Gastrocnemius medialis (tissue), 4 donors: Measurements from ENCODE around the gene ADGRL3. TPM values are rescaled to one million over a fixed set of nuclear protein-coding genes. Genes with fewer than 3 reads are reported as not detected.

ENCODE experiments used
- ATAC-seq, 2 donors: fragments of 150-250 bp; one replicate each; pipeline ENCODE4 v1.9.1; 2016
- DNase-seq, 2 donors: peaks; one replicate each; pipeline ENCODE4 v3.0.0-alpha.2; 2019
- H3K27ac ChIP-seq, 4 donors: fragments of 200-600 bp; sonication (generic); 1 replicate in 1 of 4; 2 replicates in 3 of 4; pipeline ENCODE4 v1.5.1; 2016 to 2018; ENCODE audit warnings: mild to moderate bottlenecking in 2 of 4, moderate library complexity in 1 of 4
- H3K27me3 ChIP-seq, 3 donors: fragments of 200-600 bp; sonication (generic) in 2 of 3; 1 replicate in 1 of 3; 2 replicates in 2 of 3; pipeline versions ENCODE4 v1.5.1 to v1.6.0; 2016 to 2019; ENCODE audit warnings: mild to moderate bottlenecking in 1 of 3, moderate library complexity in 1 of 3
- H3K36me3 ChIP-seq, 2 donors: fragments of 200-600 bp; sonication (generic) in 1 of 2; one replicate each; pipeline ENCODE4 v1.5.1; 2017 to 2018
- H3K4me1 ChIP-seq, 2 donors: fragments of 200-600 bp; sonication (generic) in 1 of 2; one replicate each; pipeline ENCODE4 v1.5.1; 2016 to 2017; ENCODE audit warnings: mild to moderate bottlenecking in 2 of 2
- H3K4me3 ChIP-seq, 4 donors: fragments of 200-600 bp; sonication (generic) in 3 of 4; 1 replicate in 1 of 4; 2 replicates in 3 of 4; pipeline ENCODE4 v1.5.1; 2016 to 2019; ENCODE audit warnings: mild to moderate bottlenecking in 2 of 4
- H3K9me3 ChIP-seq, 3 donors: fragments of 200-600 bp; sonication (generic) in 2 of 3; 1 replicate in 1 of 3; 2 replicates in 2 of 3; pipeline ENCODE4 v1.5.1; 2016 to 2019
- CTCF ChIP-seq, 5 experiments: fragments of 450-650 bp in 3 of 5; fragments of 200-600 bp in 2 of 5; sonication (generic) in 2 of 5; IDR thresholded peaks in 4 of 5; conservative IDR thresholded peaks in 1 of 5; 1 replicate in 4 of 5; 2 replicates in 1 of 5; pipeline ENCODE4 v1.5.1; 2016 to 2019; ENCODE audit warnings: antibody characterized with exemption in 5 of 5, mild to moderate bottlenecking in 3 of 5, moderate library complexity in 3 of 5
- POLR2A ChIP-seq, 2 donors: fragments of 450-650 bp; IDR thresholded peaks; one replicate each; pipeline ENCODE4 v1.6.1; 2017; ENCODE audit warnings: antibody characterized with exemption in 2 of 2, mild to moderate bottlenecking in 2 of 2, moderate library complexity in 2 of 2
- in situ Hi-C, 4 donors: fragments of 200-750 bp; cut with MboI; loops; one replicate each; pipeline versions ENCODE4 v1.15.0 to v1.8.0; 2017; ENCODE audit warnings: low sequenced_read_pairs in 4 of 4
- intact Hi-C: fragments of 100-400 bp; cut with DNase I; formaldehyde crosslinking; loops from one replicate; pipeline ENCODE4 v1.15.1; 2023; ENCODE audit warnings: low total_unique reads
- total RNA-seq, 4 donors: library from RNA; depleted of rRNA; stranded (reverse); fragments of >200 nt; gene quantifications; one replicate each; pipeline versions ENCODE4 v1.1.0 to v1.2.3, GENCODE V29; 2016

ADGRL3 gene
- total RNA-seq, 4 donors from 2014 or later = 0.69 to 2.2 (median 1.1) TPM

DNA sequence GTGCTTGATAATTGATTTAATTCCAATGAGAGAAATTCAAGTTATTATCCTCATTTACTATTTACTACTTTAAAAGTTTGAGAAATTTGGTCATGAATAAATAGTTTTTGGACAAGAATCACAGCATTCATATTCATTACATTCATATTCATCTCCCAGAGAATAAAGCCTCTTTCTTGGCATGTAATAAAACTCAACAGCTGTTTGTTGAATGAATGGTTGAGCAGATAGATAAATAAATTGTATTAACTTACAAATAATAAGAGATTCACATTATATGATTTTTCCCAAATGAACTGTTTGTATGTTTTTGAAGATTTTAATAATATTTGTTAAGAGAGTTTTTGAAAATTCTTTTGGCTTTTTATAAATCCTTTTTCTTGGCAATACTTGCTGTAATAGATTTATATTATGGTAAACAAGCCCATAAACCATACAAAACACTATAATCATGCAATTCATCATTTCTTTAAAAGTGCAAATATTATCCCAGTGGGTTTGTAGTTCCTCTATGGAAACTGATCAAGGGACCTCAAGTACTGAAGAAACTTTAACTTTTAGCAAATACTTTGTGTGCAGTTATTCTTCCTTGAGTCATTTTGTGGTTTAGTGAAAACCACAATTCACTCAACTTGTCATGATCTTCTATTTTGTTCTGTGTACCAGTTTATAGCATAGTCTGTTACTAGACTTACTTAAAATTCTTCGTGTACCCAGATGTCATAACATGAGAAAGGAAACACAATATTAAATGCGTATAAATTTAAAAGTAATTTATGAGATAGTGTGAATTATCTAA, 371.8 kb downstream of the ADGRL3 start:
- no peaks in the 10 kb centered on the region for H3K27me3 ChIP-seq
- intact Hi-C loops = no loop called here
- no peaks in the 10 kb centered on the region for H3K4me1 ChIP-seq
- no peak overlapping the region for H3K4me3 ChIP-seq
- H3K27ac ChIP-seq = no peak overlapping the region
- in situ Hi-C loops = no loop called here
- no peak for ATAC-seq
- DNase-seq = no peak
- no peak for TF ChIP-seq POLR2A (IDR thresholded peaks at IDR 0.05)
- TF ChIP-seq CTCF (IDR thresholded peaks at IDR 0.05 in 4 of 5, conservative IDR thresholded peaks at IDR 0.05 in 1 of 5) = no peak
- H3K36me3 ChIP-seq = no peaks in the 10 kb centered on the region
- H3K9me3 ChIP-seq = no peaks in the 10 kb centered on the region

GRCh38 chr4:61575796-61576195, 375.7 kb downstream of the ADGRL3 start:
- in situ Hi-C loops = no loop called here

DNA sequence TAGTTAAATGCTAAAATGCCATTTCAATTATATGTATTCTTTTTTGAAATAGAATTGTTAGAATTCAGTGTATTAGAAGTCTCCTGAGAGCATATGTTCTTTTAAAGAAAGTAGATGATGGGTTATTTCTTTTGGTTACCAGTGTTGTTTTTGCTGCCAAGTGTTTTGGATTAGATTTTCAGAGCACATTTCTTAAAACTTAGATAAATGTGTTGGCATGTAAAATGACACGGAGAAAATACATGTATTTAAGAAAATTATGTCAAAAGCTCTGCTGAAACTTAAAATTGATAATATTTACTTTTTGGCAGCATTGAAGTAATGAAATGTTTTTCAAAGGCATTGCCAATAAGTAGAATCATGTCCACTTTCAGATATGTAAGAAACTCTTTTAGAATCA, 379.7 kb downstream of the ADGRL3 start:
- TF ChIP-seq CTCF (IDR thresholded peaks at IDR 0.05 in 4 of 5, conservative IDR thresholded peaks at IDR 0.05 in 1 of 5) = no peak
- TF ChIP-seq POLR2A (IDR thresholded peaks at IDR 0.05) = no peak
- no peak for ATAC-seq

More at GRCh38 chr4:61575796-61576195, 375.7 kb downstream of the ADGRL3 start:
- DNase-seq = no peak
- TF ChIP-seq POLR2A (IDR thresholded peaks at IDR 0.05) = no peak
- TF ChIP-seq CTCF (IDR thresholded peaks at IDR 0.05 in 4 of 5, conservative IDR thresholded peaks at IDR 0.05 in 1 of 5) = no peak
- Histone ChIP-seq H3K36me3 (no peaks in the 10 kb centered on the region), H3K27me3 (no peaks in the 10 kb centered on the region), H3K4me3 (no peak overlapping the region), H3K4me1 (no peaks in the 10 kb centered on the region), H3K9me3 (no peaks in the 10 kb centered on the region), H3K27ac (no peak overlapping the region)
- intact Hi-C loops = no loop called here
- ATAC-seq = no peak

GRCh38 chr4:61580721-61581377, 380.7 kb downstream of the ADGRL3 start:
- intact Hi-C loops (no loop called here), in situ Hi-C loops (no loop called here)
- no peaks in the 10 kb centered on the region for H3K4me1 ChIP-seq
- ATAC-seq (no peak), DNase-seq (no peak)
- no peaks in the 10 kb centered on the region for H3K27me3 ChIP-seq
- H3K4me3 ChIP-seq = no peak overlapping the region
- H3K27ac ChIP-seq = no peak overlapping the region
- TF ChIP-seq CTCF (IDR thresholded peaks at IDR 0.05 in 4 of 5, conservative IDR thresholded peaks at IDR 0.05 in 1 of 5) (no peak), POLR2A (IDR thresholded peaks at IDR 0.05) (no peak)
- no peaks in the 10 kb centered on the region for H3K9me3 ChIP-seq
- H3K36me3 ChIP-seq = no peaks in the 10 kb centered on the region

More for the DNA sequence above, 379.7 kb downstream of the ADGRL3 start:
- no peak overlapping the region for H3K27ac ChIP-seq
- intact Hi-C loops (no loop called here), in situ Hi-C loops (no loop called here)
- no peak overlapping the region for H3K4me3 ChIP-seq
- H3K36me3 ChIP-seq = no peaks in the 10 kb centered on the region
- no peak for DNase-seq
- no peaks in the 10 kb centered on the region for H3K4me1 ChIP-seq
- no peaks in the 10 kb centered on the region for H3K27me3 ChIP-seq
- no peaks in the 10 kb centered on the region for H3K9me3 ChIP-seq
